OCI-LY3 (cell line): ENCODE data around the gene ERBB2.
"Not testable (repeated sequence)": the region's sequence is repeated elsewhere in the genome, so short reads cannot be mapped to it uniquely, and the experiment has no call there.

Source experiments
- H2AFZ ChIP-seq: fragments of 200-600, 300-600 bp; shearing (Covaris generic); 2 replicates; pipeline ENCODE4 v1.6.0; 2014; ENCODE audit warnings: antibody characterized with exemption, low read depth, low read length
- H3K27ac ChIP-seq: fragments of 200-600, 300-600 bp; sonication (generic); 2 replicates; pipeline ENCODE4 v1.5.1; 2014; ENCODE audit warnings: mild to moderate bottlenecking, low read length, moderate library complexity, mixed read lengths
- H3K27me3 ChIP-seq: fragments of 200-600, 300-600 bp; sonication (generic); 2 replicates; pipeline ENCODE4 v1.6.1; 2014; ENCODE audit warnings: low read depth, low read length, mixed read lengths
- H3K36me3 ChIP-seq: fragments of 200-600, 300-600 bp; sonication (generic); replicated peaks from 2 replicates; pipeline ENCODE3; 2014; ENCODE audit warnings: low read depth, low read length, mixed read lengths
- H3K4me1 ChIP-seq: fragments of 300-600, 200-600 bp; sonication (generic); 2 replicates; pipeline ENCODE4 v1.6.1; 2014; ENCODE audit warnings: low read length, mixed read lengths
- H3K4me2 ChIP-seq: fragments of 200-600, 300-600 bp; sonication (generic); 2 replicates; pipeline ENCODE4 v1.6.1; 2014; ENCODE audit warnings: low read length, mixed read lengths
- H3K4me3 ChIP-seq: fragments of 300-600, 200-600 bp; sonication (generic); 2 replicates; pipeline ENCODE4 v1.5.1; 2014; ENCODE audit warnings: antibody characterized with exemption, mild to moderate bottlenecking, low read length, moderate library complexity
- H3K79me2 ChIP-seq: fragments of 300-600, 200-600 bp; shearing (Covaris generic); 2 replicates; pipeline ENCODE4 v1.6.1; 2014; ENCODE audit warnings: mild to moderate bottlenecking, low read length, mixed read lengths
- H3K9ac ChIP-seq: fragments of 300-600, 200-600 bp; shearing (Covaris generic); 2 replicates; pipeline ENCODE4 v1.6.0; 2014; ENCODE audit warnings: mild to moderate bottlenecking, low read length, moderate library complexity
- H3K9me3 ChIP-seq: fragments of 200-600, 300-600 bp; shearing (Covaris generic); 2 replicates; pipeline ENCODE4 v1.6.1; 2014; ENCODE audit warnings: low read length, mixed read lengths; ENCODE audit not compliant: insufficient read depth
- H4K20me1 ChIP-seq: fragments of 200-600, 300-600 bp; sonication (generic); 2 replicates; pipeline ENCODE4 v1.6.1; 2016; ENCODE audit warnings: low read length, mixed read lengths; ENCODE audit not compliant: insufficient read depth
- EZH2phosphoT487 ChIP-seq: fragments of 200-600 bp; shearing (Covaris generic); IDR thresholded peaks from 2 replicates; pipeline ENCODE4 v1.6.1; 2018; ENCODE audit warnings: antibody characterized with exemption, mixed run types, low read depth
- TF ChIP-seq, protein P1 (sequence below): fragments of 200-600, 300-600 bp; sonication (generic); IDR thresholded peaks from 2 replicates; pipeline ENCODE4 v1.5.1; 2014; ENCODE audit warnings: antibody characterized with exemption, low read length, low read depth

Gene ERBB2

DNA sequence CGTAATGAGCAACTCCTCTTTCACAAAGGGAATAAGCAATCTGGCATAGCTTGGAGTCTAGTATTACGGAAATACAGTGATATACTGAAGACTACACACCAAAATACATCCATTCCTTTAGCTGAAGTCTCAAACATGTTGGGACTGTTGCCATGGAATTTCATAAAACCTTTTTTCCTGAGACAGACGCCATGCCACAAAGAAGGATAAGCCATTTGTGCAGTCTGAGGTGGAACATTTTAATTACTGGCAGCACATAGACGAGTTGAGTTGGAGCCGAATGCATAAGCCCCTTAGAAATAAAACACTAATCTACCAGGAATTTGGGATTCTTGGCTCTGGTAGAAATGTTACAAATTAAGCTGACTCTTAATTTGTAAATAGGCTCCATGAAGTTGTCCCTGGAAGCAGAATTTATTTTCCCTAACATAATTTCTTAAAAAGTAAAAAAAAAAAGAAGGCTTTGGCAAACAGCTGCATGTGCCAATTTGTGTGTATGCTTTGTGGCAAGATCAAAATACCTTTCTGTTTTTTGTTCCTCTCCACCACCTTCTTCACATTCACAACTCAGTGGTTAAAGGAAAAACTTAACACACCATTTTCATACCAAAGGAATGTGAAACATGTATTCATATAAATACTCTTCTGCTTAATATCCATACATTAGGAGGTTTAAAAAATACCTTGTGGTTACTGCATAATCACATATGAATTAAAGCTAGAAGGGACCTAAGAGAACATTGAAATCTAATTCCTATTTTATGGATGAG is 63.4 kb downstream of the ERBB2 start:
- H4K20me1 ChIP-seq = peaks cover 14% of the 10 kb centered on the region; the same call in 1 of the 2 replicates
- no peak overlapping the region for H2AFZ ChIP-seq
- peaks cover 38% of the 10 kb centered on the region for H3K4me1 ChIP-seq
- H3K4me2 ChIP-seq = no peak overlapping the region
- H3K4me3 ChIP-seq = no peak overlapping the region
- no peak overlapping the region for H3K27ac ChIP-seq
- no peak overlapping the region for H3K9ac ChIP-seq
- no peak for TF ChIP-seq EZH2phosphoT487
- TF ChIP-seq, protein P1, sequence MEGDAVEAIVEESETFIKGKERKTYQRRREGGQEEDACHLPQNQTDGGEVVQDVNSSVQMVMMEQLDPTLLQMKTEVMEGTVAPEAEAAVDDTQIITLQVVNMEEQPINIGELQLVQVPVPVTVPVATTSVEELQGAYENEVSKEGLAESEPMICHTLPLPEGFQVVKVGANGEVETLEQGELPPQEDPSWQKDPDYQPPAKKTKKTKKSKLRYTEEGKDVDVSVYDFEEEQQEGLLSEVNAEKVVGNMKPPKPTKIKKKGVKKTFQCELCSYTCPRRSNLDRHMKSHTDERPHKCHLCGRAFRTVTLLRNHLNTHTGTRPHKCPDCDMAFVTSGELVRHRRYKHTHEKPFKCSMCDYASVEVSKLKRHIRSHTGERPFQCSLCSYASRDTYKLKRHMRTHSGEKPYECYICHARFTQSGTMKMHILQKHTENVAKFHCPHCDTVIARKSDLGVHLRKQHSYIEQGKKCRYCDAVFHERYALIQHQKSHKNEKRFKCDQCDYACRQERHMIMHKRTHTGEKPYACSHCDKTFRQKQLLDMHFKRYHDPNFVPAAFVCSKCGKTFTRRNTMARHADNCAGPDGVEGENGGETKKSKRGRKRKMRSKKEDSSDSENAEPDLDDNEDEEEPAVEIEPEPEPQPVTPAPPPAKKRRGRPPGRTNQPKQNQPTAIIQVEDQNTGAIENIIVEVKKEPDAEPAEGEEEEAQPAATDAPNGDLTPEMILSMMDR = no peak
- peaks cover 70% of the 10 kb centered on the region for H3K36me3 ChIP-seq
- H3K79me2 ChIP-seq = peaks cover 87% of the 10 kb centered on the region
- H3K27me3 ChIP-seq = no peaks in the 10 kb centered on the region
- no peaks in the 10 kb centered on the region for H3K9me3 ChIP-seq

DNA sequence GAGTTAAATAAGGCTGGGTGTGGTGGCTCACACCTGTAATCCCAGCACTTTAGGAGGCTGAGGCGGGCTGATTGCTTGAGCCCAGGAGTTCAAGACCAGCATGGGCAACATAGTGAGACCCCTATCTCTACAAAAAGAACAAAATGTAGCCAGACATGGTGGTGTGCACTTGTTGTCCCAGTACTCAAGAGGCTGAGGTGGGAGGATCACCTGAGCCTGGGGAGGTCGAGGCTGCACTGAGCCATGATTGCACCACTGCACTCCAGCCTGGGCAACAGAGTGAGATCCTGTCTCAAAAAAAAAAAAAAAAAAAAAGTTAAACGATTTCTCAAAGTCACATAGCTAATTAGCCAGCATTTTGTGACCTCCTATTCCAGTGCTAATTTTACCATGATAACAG is 64.3 kb downstream of the ERBB2 start:
- not testable (repeated sequence) for H3K4me2 ChIP-seq, H3K4me3 ChIP-seq, H3K9ac ChIP-seq, H3K27me3 ChIP-seq, H2AFZ ChIP-seq, H3K27ac ChIP-seq, H3K9me3 ChIP-seq
- H3K79me2 ChIP-seq = peaks cover 87% of the 10 kb centered on the region
- peaks cover 75% of the 10 kb centered on the region for H3K36me3 ChIP-seq
- H4K20me1 ChIP-seq = peaks cover 18% of the 10 kb centered on the region; the same call in 1 of the 2 replicates
- H3K4me1 ChIP-seq = peaks cover 38% of the 10 kb centered on the region

DNA sequence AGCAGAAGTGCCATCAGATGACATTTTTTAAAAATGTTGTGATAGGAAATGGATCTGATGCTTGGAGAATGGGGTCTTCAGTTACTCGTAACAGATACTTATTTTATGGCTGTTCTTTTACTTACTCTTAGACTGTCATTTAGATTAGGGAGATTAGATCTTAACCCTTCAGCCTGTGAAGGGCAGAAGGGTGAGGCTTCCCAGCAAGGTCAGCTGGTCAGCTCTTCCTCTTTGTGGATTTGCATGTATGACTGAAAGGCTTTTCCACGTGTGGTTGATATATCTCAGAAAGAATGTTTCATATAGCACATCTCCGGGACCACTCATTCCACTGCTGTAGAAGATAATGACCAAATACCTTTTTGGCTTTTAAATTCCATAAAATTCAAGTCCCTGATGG is 65.3 kb downstream of the ERBB2 start:
- H3K27me3 ChIP-seq = no peaks in the 10 kb centered on the region
- H3K9ac ChIP-seq = no peak overlapping the region
- H3K9me3 ChIP-seq = no peaks in the 10 kb centered on the region
- H4K20me1 ChIP-seq = peaks cover 19% of the 10 kb centered on the region; the same call in 1 of the 2 replicates
- TF ChIP-seq EZH2phosphoT487 = no peak
- TF ChIP-seq, protein P1 = no peak
- H3K79me2 ChIP-seq = peaks cover 85% of the 10 kb centered on the region
- H3K36me3 ChIP-seq = peaks cover 75% of the 10 kb centered on the region
- no peak overlapping the region for H3K4me2 ChIP-seq
- no peak overlapping the region for H3K4me3 ChIP-seq
- H2AFZ ChIP-seq = no peak overlapping the region
- peaks cover 39% of the 10 kb centered on the region for H3K4me1 ChIP-seq
- peak overlapping the region; percentile 21; the same call in 1 of the 2 replicates for H3K27ac ChIP-seq

DNA sequence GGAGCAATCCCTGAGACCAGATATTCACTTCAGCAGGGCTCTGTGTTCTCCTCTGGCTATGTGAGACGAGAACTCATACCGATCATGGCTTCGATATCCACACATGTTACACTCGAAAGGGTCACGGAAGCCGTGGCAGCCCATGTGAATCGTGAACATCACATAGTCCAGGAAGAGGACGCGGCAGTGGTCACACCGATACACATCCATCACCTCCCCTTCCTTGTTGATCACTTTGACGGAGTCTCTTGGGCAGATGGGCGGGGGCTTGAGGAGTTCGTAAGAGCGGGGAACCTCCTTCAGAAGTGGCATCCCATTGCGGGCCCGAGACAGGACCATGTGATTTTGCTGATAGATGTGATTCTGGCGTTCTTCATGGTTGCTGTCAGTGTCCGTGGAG is 65.9 kb downstream of the ERBB2 start:
- Histone ChIP-seq H2AFZ (no peak overlapping the region), H4K20me1 (peaks cover 19% of the 10 kb centered on the region; the same call in 1 of the 2 replicates), H3K36me3 (peaks cover 71% of the 10 kb centered on the region), H3K4me1 (peaks cover 45% of the 10 kb centered on the region), H3K27ac (no peak overlapping the region), H3K4me3 (no peak overlapping the region), H3K79me2 (peaks cover 82% of the 10 kb centered on the region), H3K4me2 (no peak overlapping the region), H3K27me3 (no peaks in the 10 kb centered on the region), H3K9me3 (no peaks in the 10 kb centered on the region), H3K9ac (no peak overlapping the region)
- no peak for TF ChIP-seq EZH2phosphoT487
- TF ChIP-seq, protein P1 = no peak
